Neural cell (in vitro differentiated cells): ENCODE results near the gene ROCK2. TPM values are rescaled to one million over a fixed set of nuclear protein-coding genes. Genes with fewer than 3 reads are reported as not detected.

ENCODE experiments used
- H2AFZ ChIP-seq: fragments of 200-600, 300-800 bp; sonication (generic), shearing (Covaris generic); 2 replicates; pipeline ENCODE4 v1.6.0; 2014; ENCODE audit warnings: low read depth, mild to moderate bottlenecking, antibody characterized with exemption, low read length, moderate library complexity
- H3F3A ChIP-seq: fragments of 200-600 bp; shearing (Covaris generic); 2 replicates; pipeline ENCODE4 v1.6.1; 2016; ENCODE audit warnings: mild to moderate bottlenecking, moderate library complexity, mixed read lengths, antibody characterized with exemption, low read length; ENCODE audit not compliant: insufficient read depth, poor library complexity, severe bottlenecking
- H3K27ac ChIP-seq: fragments of 200-600, 300-800 bp; sonication (generic), shearing (Covaris generic); 2 replicates; pipeline ENCODE4 v1.5.1; 2014; ENCODE audit warnings: mild to moderate bottlenecking, low read length, moderate library complexity
- H3K27me3 ChIP-seq: fragments of 300-800, 200-600 bp; sonication (generic), shearing (Covaris generic); 2 replicates; pipeline ENCODE4 v1.6.0; 2014; ENCODE audit warnings: mild to moderate bottlenecking, low read depth, low read length, moderate library complexity; ENCODE audit not compliant: insufficient read depth
- H3K36me3 ChIP-seq: fragments of 300-800, 200-600 bp; sonication (generic), shearing (Covaris generic); 2 replicates; pipeline ENCODE4 v1.5.1; 2014; ENCODE audit warnings: mild to moderate bottlenecking, antibody characterized with exemption, low read length, moderate library complexity; ENCODE audit not compliant: insufficient read depth
- H3K4me2 ChIP-seq: fragments of 300-800, 200-600 bp; sonication (generic), shearing (Covaris generic); 2 replicates; pipeline ENCODE4 v1.6.0; 2014; ENCODE audit warnings: mild to moderate bottlenecking, low read length
- H3K4me3 ChIP-seq: fragments of 300-800, 200-600 bp; sonication (generic), shearing (Covaris generic); 2 replicates; pipeline ENCODE4 v1.5.1; 2014; ENCODE audit warnings: mild to moderate bottlenecking, low read length, moderate library complexity
- H3K79me2 ChIP-seq: fragments of 200-600 bp; shearing (Covaris generic); replicated peaks from 2 replicates; pipeline ENCODE4 v1.6.0; 2014; ENCODE audit warnings: mild to moderate bottlenecking, low read length, moderate library complexity; ENCODE audit not compliant: insufficient read depth
- H3K9ac ChIP-seq: fragments of 300-800, 200-600 bp; sonication (generic), shearing (Covaris generic); 2 replicates; pipeline ENCODE4 v1.6.1; 2016; ENCODE audit warnings: mild to moderate bottlenecking, low read length, mixed read lengths
- H3K9me2 ChIP-seq: fragments of 200-600 bp; shearing (Covaris generic); 2 replicates; pipeline ENCODE4 v1.6.1; 2016; ENCODE audit warnings: mild to moderate bottlenecking, low read length, mixed read lengths; ENCODE audit not compliant: insufficient read depth
- H3K9me3 ChIP-seq: fragments of 200-600, 300-800 bp; sonication (generic), shearing (Covaris generic); 2 replicates; pipeline ENCODE4 v1.6.1; 2016; ENCODE audit warnings: mild to moderate bottlenecking, mixed run types, low read length, moderate library complexity, mixed read lengths
- H4K20me1 ChIP-seq: fragments of 200-600 bp; shearing (Covaris generic); 2 replicates; pipeline ENCODE4 v1.6.1; 2016; ENCODE audit warnings: mild to moderate bottlenecking, mixed run types; ENCODE audit not compliant: insufficient read depth
- EP300 ChIP-seq: fragments of 450-650 bp; conservative IDR thresholded peaks from 2 replicates; pipeline ENCODE4 v1.6.1; 2014; ENCODE audit warnings: antibody characterized with exemption, mild to moderate bottlenecking, moderate library complexity; ENCODE audit not compliant: poor library complexity, severe bottlenecking
- EZH2 ChIP-seq: fragments of 200-600, 300-800 bp; shearing (Covaris generic), sonication (generic); IDR thresholded peaks from 2 replicates; pipeline ENCODE4 v1.6.1; 2014; ENCODE audit warnings: antibody characterized with exemption, low read length, borderline replicate concordance, mild to moderate bottlenecking; ENCODE audit not compliant: insufficient read depth, poor library complexity, severe bottlenecking
- MXI1 ChIP-seq: fragments of 450-650 bp; conservative IDR thresholded peaks from 2 replicates; pipeline ENCODE4 v1.6.1; 2014; ENCODE audit warnings: antibody characterized with exemption, mild to moderate bottlenecking; ENCODE audit not compliant: poor library complexity, severe bottlenecking
- POLR2AphosphoS5 ChIP-seq: IDR thresholded peaks from 2 replicates; pipeline ENCODE4 v1.6.1; 2012
- RAD21 ChIP-seq: fragments of 450-650 bp; conservative IDR thresholded peaks from 2 replicates; pipeline ENCODE4 v1.6.1; 2014; ENCODE audit warnings: antibody characterized with exemption, mild to moderate bottlenecking, moderate library complexity
- SMC3 ChIP-seq: fragments of 450-650 bp; conservative IDR thresholded peaks from 2 replicates; pipeline ENCODE4 v1.6.1; 2014; ENCODE audit warnings: antibody characterized with exemption, mild to moderate bottlenecking, moderate library complexity; ENCODE audit not compliant: poor library complexity
- TAF1 ChIP-seq: IDR thresholded peaks from 2 replicates; pipeline ENCODE4 v1.6.1; 2012; ENCODE audit warnings: low read depth
- polyA plus RNA-seq: library from polyadenylated mRNA; depleted of rRNA; stranded (reverse); fragments of >200 nt; gene quantifications from 2 replicates; pipeline ENCODE4 v1.2.3, GENCODE V29; 2014
- TF ChIP-seq, protein P1 (sequence below): IDR thresholded peaks from 2 replicates; pipeline ENCODE4 v1.6.1; 2012; ENCODE audit warnings: borderline replicate concordance
- TF ChIP-seq, protein P2 (sequence below): fragments of 450-650 bp; IDR thresholded peaks from 2 replicates; pipeline ENCODE4 v1.5.1; 2014; ENCODE audit warnings: antibody characterized with exemption, mild to moderate bottlenecking, moderate library complexity; ENCODE audit not compliant: poor library complexity, severe bottlenecking

The ROCK2 gene
- polyA plus RNA-seq, 1 donor from 2014 or later, result 25.7 TPM

DNA sequence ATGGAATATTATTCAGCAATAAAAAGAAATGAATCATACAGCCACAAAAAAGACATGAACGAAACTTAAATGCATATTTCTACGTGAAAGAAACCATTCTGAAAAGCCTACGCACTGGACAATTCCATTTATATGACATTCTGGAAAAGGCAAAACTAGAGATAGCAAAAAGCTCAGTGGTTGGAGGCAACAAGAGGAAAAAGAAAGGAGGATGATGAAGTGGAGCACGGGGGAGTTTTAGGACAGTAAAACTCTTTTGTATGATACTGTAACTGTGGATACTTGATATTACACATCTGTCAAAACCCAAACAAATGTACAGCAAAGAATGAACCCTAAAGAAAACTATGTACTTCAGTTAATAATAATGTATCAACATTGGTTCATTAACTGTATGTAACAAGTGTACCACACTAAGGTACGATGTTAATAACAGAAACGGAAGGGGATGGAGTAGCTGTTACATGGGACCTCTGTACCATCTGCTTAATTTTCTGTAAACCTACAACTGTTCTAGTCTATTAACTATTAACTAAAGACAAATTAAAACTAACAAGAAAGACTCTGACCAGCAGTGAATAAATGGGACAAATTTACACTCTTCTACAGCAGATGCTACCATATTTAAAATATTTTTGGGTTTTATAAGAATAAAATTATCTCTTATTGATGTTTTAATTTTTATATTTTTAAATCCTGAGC is 31.5 kb downstream of the ROCK2 start:
- TF ChIP-seq TAF1 (no peak), SMC3 (no peak), EP300 (no peak), RAD21 (no peak), EZH2 (no peak), MXI1 (no peak)
- TF ChIP-seq, protein P1, sequence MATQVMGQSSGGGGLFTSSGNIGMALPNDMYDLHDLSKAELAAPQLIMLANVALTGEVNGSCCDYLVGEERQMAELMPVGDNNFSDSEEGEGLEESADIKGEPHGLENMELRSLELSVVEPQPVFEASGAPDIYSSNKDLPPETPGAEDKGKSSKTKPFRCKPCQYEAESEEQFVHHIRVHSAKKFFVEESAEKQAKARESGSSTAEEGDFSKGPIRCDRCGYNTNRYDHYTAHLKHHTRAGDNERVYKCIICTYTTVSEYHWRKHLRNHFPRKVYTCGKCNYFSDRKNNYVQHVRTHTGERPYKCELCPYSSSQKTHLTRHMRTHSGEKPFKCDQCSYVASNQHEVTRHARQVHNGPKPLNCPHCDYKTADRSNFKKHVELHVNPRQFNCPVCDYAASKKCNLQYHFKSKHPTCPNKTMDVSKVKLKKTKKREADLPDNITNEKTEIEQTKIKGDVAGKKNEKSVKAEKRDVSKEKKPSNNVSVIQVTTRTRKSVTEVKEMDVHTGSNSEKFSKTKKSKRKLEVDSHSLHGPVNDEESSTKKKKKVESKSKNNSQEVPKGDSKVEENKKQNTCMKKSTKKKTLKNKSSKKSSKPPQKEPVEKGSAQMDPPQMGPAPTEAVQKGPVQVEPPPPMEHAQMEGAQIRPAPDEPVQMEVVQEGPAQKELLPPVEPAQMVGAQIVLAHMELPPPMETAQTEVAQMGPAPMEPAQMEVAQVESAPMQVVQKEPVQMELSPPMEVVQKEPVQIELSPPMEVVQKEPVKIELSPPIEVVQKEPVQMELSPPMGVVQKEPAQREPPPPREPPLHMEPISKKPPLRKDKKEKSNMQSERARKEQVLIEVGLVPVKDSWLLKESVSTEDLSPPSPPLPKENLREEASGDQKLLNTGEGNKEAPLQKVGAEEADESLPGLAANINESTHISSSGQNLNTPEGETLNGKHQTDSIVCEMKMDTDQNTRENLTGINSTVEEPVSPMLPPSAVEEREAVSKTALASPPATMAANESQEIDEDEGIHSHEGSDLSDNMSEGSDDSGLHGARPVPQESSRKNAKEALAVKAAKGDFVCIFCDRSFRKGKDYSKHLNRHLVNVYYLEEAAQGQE, result no peak
- TF ChIP-seq, protein P2, sequence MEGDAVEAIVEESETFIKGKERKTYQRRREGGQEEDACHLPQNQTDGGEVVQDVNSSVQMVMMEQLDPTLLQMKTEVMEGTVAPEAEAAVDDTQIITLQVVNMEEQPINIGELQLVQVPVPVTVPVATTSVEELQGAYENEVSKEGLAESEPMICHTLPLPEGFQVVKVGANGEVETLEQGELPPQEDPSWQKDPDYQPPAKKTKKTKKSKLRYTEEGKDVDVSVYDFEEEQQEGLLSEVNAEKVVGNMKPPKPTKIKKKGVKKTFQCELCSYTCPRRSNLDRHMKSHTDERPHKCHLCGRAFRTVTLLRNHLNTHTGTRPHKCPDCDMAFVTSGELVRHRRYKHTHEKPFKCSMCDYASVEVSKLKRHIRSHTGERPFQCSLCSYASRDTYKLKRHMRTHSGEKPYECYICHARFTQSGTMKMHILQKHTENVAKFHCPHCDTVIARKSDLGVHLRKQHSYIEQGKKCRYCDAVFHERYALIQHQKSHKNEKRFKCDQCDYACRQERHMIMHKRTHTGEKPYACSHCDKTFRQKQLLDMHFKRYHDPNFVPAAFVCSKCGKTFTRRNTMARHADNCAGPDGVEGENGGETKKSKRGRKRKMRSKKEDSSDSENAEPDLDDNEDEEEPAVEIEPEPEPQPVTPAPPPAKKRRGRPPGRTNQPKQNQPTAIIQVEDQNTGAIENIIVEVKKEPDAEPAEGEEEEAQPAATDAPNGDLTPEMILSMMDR, result no peak
- Histone ChIP-seq H4K20me1 (no peaks in the 10 kb centered on the region), H3K9me2 (no peaks in the 10 kb centered on the region)

GRCh38 chr2:11311543-11311942 is 32.9 kb downstream of the ROCK2 start:
- Histone ChIP-seq H3K4me3 (no peak overlapping the region), H2AFZ (no peak overlapping the region), H3F3A (no peaks in the 10 kb centered on the region), H3K9me3 (no peaks in the 10 kb centered on the region), H3K9ac (no peak overlapping the region), H3K27ac (no peak overlapping the region), H4K20me1 (no peaks in the 10 kb centered on the region), H3K4me2 (no peak overlapping the region), H3K36me3 (no peaks in the 10 kb centered on the region), H3K9me2 (no peaks in the 10 kb centered on the region), H3K27me3 (no peaks in the 10 kb centered on the region), H3K79me2 (peaks cover 74% of the 10 kb centered on the region)
- TF ChIP-seq SMC3 (no peak), TAF1 (no peak), POLR2AphosphoS5 (no peak), EZH2 (no peak), EP300 (no peak), MXI1 (no peak), RAD21 (no peak)
- TF ChIP-seq, protein P2, result no peak
- TF ChIP-seq, protein P1, result no peak

More for the DNA sequence above, 31.5 kb downstream of the ROCK2 start:
- Histone ChIP-seq H3F3A (no peaks in the 10 kb centered on the region), H3K27ac (no peak overlapping the region), H2AFZ (no peak overlapping the region), H3K4me2 (no peak overlapping the region), H3K9me3 (no peaks in the 10 kb centered on the region), H3K27me3 (no peaks in the 10 kb centered on the region), H3K4me3 (no peak overlapping the region), H3K36me3 (no peaks in the 10 kb centered on the region), H3K79me2 (peaks cover 68% of the 10 kb centered on the region), H3K9ac (no peak overlapping the region)
